GM23248 (cell line): ENCODE measurements around the gene OPTN.

Experiments used
- EZH2 ChIP-seq: fragments of 200-600 bp; sonication (generic); IDR thresholded peaks from 2 replicates; pipeline ENCODE4 v1.6.1; 2018; ENCODE audit warnings: antibody characterized with exemption, mild to moderate bottlenecking; ENCODE audit not compliant: insufficient read depth, poor library complexity, severe bottlenecking
- EZH2phosphoT487 ChIP-seq: fragments of 200-600 bp; sonication (generic); IDR thresholded peaks from 2 replicates; pipeline ENCODE4 v1.6.1; 2018; ENCODE audit warnings: antibody characterized with exemption, moderate library complexity, mild to moderate bottlenecking, low read depth; ENCODE audit not compliant: insufficient read depth

DNA sequence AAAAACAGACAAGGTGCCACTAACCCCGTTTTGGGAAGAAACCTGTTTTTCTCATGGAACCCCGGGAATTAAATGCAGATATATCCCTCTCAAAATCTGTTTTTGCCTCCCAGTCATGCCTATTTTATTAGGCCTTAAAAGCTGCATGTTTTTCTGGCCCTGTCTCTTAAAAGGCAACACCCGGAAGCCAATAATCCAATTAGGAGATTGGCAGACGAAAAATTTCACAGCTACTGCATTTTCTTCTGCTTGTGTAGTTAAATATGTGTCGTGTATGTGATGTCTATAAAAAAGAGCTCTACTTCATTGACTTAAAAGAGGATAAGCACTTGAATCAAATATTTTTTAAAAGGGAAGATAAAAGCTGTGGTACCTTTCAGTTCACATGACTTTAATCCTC lies 31.9 kb upstream of the OPTN start:
- TF ChIP-seq EZH2: no peak
- no peak for TF ChIP-seq EZH2phosphoT487
